GM13977 (cell line): ENCODE results near the gene TEX54.
"Not testable (repeated sequence)": the region's sequence is repeated elsewhere in the genome, so short reads cannot be mapped to it uniquely, and the experiment has no call there.

ENCODE experiments used
- DNase-seq: peaks from one replicate; pipeline ENCODE4 v3.0.0; 2012; ENCODE audit warnings: low spot score
- CTCF ChIP-seq: IDR thresholded peaks from 2 replicates; pipeline ENCODE4 v1.5.1; 2012; ENCODE audit warnings: mild to moderate bottlenecking, control low read depth; ENCODE audit not compliant: insufficient read depth; ENCODE audit errors: extremely low read depth, missing control alignments
- in situ Hi-C: fragments of 300-500 bp; cut with MboI; formaldehyde crosslinking; loops from one replicate; pipeline ENCODE4 v1.12.0; 2022; ENCODE audit warnings: low sequenced_read_pairs, low pct_unique_long_range_greater_than_20kb, mixed read lengths, inconsistent platforms; ENCODE audit not compliant: unreplicated experiment

Gene TEX54

GRCh38 chr11:62841361-62842170, 8.9 kb upstream of the TEX54 start:
- DNase-seq: peak; percentile 89
- TF ChIP-seq CTCF: no peak
- in situ Hi-C loops: no loop called here

GRCh38 chr11:62840721-62841360, 8.2 kb upstream of the TEX54 start:
- in situ Hi-C loops, DNase-seq: not testable (repeated sequence)

- TF ChIP-seq CTCF: no peak
- in situ Hi-C loops: no loop called here
- peak; percentile 92 for DNase-seq
These were observed 6.7 kb upstream of the TEX54 start, which contains the start of gene WDR74 for GRCh38 chr11:62839050-62839945. Gene WDR74 (minus strand): TSS chr11:62839590. CDS start chr11:62839570, 20 bp downstream.

- in situ Hi-C loops: no loop called here
- DNase-seq: no peak
- TF ChIP-seq CTCF: no peak
These were observed 2.7 kb upstream of the TEX54 start for GRCh38 chr11:62835336-62835735.

GRCh38 chr11:62831520-62832335, 913 bp downstream of the TEX54 start, which contains the start of gene STX5:
Gene STX5 (minus strand): TSS chr11:62832051. CDS start chr11:62831243, 808 bp downstream.
- no peak for TF ChIP-seq CTCF
- in situ Hi-C loops: no loop called here
- DNase-seq: peak; percentile 97

GRCh38 chr11:62830904-62831519, 1.6 kb downstream of the TEX54 start:
- in situ Hi-C loops: no loop called here
- no peak for TF ChIP-seq CTCF
- peak; percentile 36 for DNase-seq

- in situ Hi-C loops: not testable (repeated sequence)
These were observed 4.5 kb downstream of the TEX54 start for GRCh38 chr11:62828130-62828529.

More at GRCh38 chr11:62828130-62828529, 4.5 kb downstream of the TEX54 start:
- not testable (repeated sequence) for DNase-seq
